Neural cell (in vitro differentiated cells): ENCODE measurements around the gene MICU1. TPM values are rescaled to one million over a fixed set of nuclear protein-coding genes. Genes with fewer than 3 reads are reported as not detected.

Source experiments
- H2AFZ ChIP-seq: fragments of 200-600, 300-800 bp; sonication (generic), shearing (Covaris generic); 2 replicates; pipeline ENCODE4 v1.6.0; 2014; ENCODE audit warnings: low read depth, mild to moderate bottlenecking, antibody characterized with exemption, low read length, moderate library complexity
- H3F3A ChIP-seq: fragments of 200-600 bp; shearing (Covaris generic); 2 replicates; pipeline ENCODE4 v1.6.1; 2016; ENCODE audit warnings: mild to moderate bottlenecking, moderate library complexity, mixed read lengths, antibody characterized with exemption, low read length; ENCODE audit not compliant: insufficient read depth, poor library complexity, severe bottlenecking
- H3K27ac ChIP-seq: fragments of 200-600, 300-800 bp; sonication (generic), shearing (Covaris generic); 2 replicates; pipeline ENCODE4 v1.5.1; 2014; ENCODE audit warnings: mild to moderate bottlenecking, low read length, moderate library complexity
- H3K27me3 ChIP-seq: fragments of 300-800, 200-600 bp; sonication (generic), shearing (Covaris generic); 2 replicates; pipeline ENCODE4 v1.6.0; 2014; ENCODE audit warnings: mild to moderate bottlenecking, low read depth, low read length, moderate library complexity; ENCODE audit not compliant: insufficient read depth
- H3K36me3 ChIP-seq: fragments of 300-800, 200-600 bp; sonication (generic), shearing (Covaris generic); 2 replicates; pipeline ENCODE4 v1.5.1; 2014; ENCODE audit warnings: mild to moderate bottlenecking, antibody characterized with exemption, low read length, moderate library complexity; ENCODE audit not compliant: insufficient read depth
- H3K4me2 ChIP-seq: fragments of 300-800, 200-600 bp; sonication (generic), shearing (Covaris generic); 2 replicates; pipeline ENCODE4 v1.6.0; 2014; ENCODE audit warnings: mild to moderate bottlenecking, low read length
- H3K4me3 ChIP-seq: fragments of 300-800, 200-600 bp; sonication (generic), shearing (Covaris generic); 2 replicates; pipeline ENCODE4 v1.5.1; 2014; ENCODE audit warnings: mild to moderate bottlenecking, low read length, moderate library complexity
- H3K79me2 ChIP-seq: fragments of 200-600 bp; shearing (Covaris generic); replicated peaks from 2 replicates; pipeline ENCODE4 v1.6.0; 2014; ENCODE audit warnings: mild to moderate bottlenecking, low read length, moderate library complexity; ENCODE audit not compliant: insufficient read depth
- H3K9ac ChIP-seq: fragments of 300-800, 200-600 bp; sonication (generic), shearing (Covaris generic); 2 replicates; pipeline ENCODE4 v1.6.1; 2016; ENCODE audit warnings: mild to moderate bottlenecking, low read length, mixed read lengths
- H3K9me2 ChIP-seq: fragments of 200-600 bp; shearing (Covaris generic); 2 replicates; pipeline ENCODE4 v1.6.1; 2016; ENCODE audit warnings: mild to moderate bottlenecking, low read length, mixed read lengths; ENCODE audit not compliant: insufficient read depth
- H3K9me3 ChIP-seq: fragments of 200-600, 300-800 bp; sonication (generic), shearing (Covaris generic); 2 replicates; pipeline ENCODE4 v1.6.1; 2016; ENCODE audit warnings: mild to moderate bottlenecking, mixed run types, low read length, moderate library complexity, mixed read lengths
- H4K20me1 ChIP-seq: fragments of 200-600 bp; shearing (Covaris generic); 2 replicates; pipeline ENCODE4 v1.6.1; 2016; ENCODE audit warnings: mild to moderate bottlenecking, mixed run types; ENCODE audit not compliant: insufficient read depth
- EP300 ChIP-seq: fragments of 450-650 bp; conservative IDR thresholded peaks from 2 replicates; pipeline ENCODE4 v1.6.1; 2014; ENCODE audit warnings: antibody characterized with exemption, mild to moderate bottlenecking, moderate library complexity; ENCODE audit not compliant: poor library complexity, severe bottlenecking
- EZH2 ChIP-seq: fragments of 200-600, 300-800 bp; shearing (Covaris generic), sonication (generic); IDR thresholded peaks from 2 replicates; pipeline ENCODE4 v1.6.1; 2014; ENCODE audit warnings: antibody characterized with exemption, low read length, borderline replicate concordance, mild to moderate bottlenecking; ENCODE audit not compliant: insufficient read depth, poor library complexity, severe bottlenecking
- MXI1 ChIP-seq: fragments of 450-650 bp; conservative IDR thresholded peaks from 2 replicates; pipeline ENCODE4 v1.6.1; 2014; ENCODE audit warnings: antibody characterized with exemption, mild to moderate bottlenecking; ENCODE audit not compliant: poor library complexity, severe bottlenecking
- POLR2AphosphoS5 ChIP-seq: IDR thresholded peaks from 2 replicates; pipeline ENCODE4 v1.6.1; 2012
- RAD21 ChIP-seq: fragments of 450-650 bp; conservative IDR thresholded peaks from 2 replicates; pipeline ENCODE4 v1.6.1; 2014; ENCODE audit warnings: antibody characterized with exemption, mild to moderate bottlenecking, moderate library complexity
- SMC3 ChIP-seq: fragments of 450-650 bp; conservative IDR thresholded peaks from 2 replicates; pipeline ENCODE4 v1.6.1; 2014; ENCODE audit warnings: antibody characterized with exemption, mild to moderate bottlenecking, moderate library complexity; ENCODE audit not compliant: poor library complexity
- TAF1 ChIP-seq: IDR thresholded peaks from 2 replicates; pipeline ENCODE4 v1.6.1; 2012; ENCODE audit warnings: low read depth
- polyA plus RNA-seq: library from polyadenylated mRNA; depleted of rRNA; stranded (reverse); fragments of >200 nt; gene quantifications from 2 replicates; pipeline ENCODE4 v1.2.3, GENCODE V29; 2014
- TF ChIP-seq, protein P1 (sequence below): IDR thresholded peaks from 2 replicates; pipeline ENCODE4 v1.6.1; 2012; ENCODE audit warnings: borderline replicate concordance
- TF ChIP-seq, protein P2 (sequence below): fragments of 450-650 bp; IDR thresholded peaks from 2 replicates; pipeline ENCODE4 v1.5.1; 2014; ENCODE audit warnings: antibody characterized with exemption, mild to moderate bottlenecking, moderate library complexity; ENCODE audit not compliant: poor library complexity, severe bottlenecking

The MICU1 gene
- polyA plus RNA-seq, 1 donor from 2014 or later: 86.0 TPM

DNA sequence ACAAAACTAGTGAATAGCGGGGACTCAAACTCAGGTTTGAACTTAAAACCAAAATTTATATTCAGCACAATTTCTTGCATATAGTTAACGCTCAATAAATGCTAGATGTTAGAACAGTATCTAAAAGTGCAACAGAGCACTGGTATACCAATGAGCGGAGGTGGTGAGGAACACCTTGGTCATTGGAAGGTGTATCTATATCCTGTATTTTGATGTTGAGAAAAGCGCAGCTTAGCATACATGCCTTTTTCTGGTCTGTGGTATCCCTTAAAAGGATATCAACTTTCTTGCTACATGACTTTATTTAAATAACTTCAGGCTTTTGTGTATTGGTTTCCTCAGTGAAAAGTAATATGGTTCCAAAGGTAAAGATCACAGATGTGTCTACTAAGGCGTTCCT, 237.8 kb downstream of the MICU1 start:
- no peak overlapping the region for H3K4me2 ChIP-seq
- H3F3A ChIP-seq: no peaks in the 10 kb centered on the region
- no peaks in the 10 kb centered on the region for H3K79me2 ChIP-seq

DNA sequence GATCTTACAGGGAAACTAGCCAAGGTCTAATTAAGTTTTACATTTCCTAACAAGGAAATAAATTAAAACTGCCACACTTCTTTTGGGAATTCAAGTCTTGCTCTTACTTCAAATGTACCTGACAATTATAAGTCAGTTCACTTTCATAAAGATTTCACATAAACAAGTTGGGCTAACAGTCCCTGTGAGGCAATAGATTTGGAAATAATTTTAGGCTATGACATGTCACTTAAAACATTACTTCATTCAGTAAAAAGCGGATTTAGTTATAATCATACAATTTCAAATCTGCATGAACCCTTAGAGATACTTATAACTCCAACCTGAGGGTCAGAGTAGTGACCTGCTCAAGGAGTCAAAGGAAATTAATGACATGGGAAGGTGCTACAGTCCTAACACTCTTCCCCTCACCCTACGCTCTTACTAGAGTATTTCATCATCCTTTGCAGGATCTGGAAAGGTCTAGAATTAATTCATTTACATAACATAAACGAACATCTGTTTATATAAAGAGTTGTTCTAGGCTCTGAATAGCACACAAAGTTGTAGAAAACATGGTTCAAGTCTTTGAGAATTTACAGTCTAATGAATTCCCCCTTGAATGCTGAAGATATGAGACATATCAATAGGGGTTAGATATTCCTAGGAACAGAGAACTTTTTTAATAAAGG, 238.8 kb downstream of the MICU1 start:
- no peak overlapping the region for H2AFZ ChIP-seq
- no peaks in the 10 kb centered on the region for H3K9me2 ChIP-seq
- H3K27me3 ChIP-seq: no peaks in the 10 kb centered on the region
- no peaks in the 10 kb centered on the region for H3F3A ChIP-seq
- no peak overlapping the region for H3K4me2 ChIP-seq
- H3K27ac ChIP-seq: no peak overlapping the region
- H3K79me2 ChIP-seq: no peaks in the 10 kb centered on the region
- no peaks in the 10 kb centered on the region for H3K36me3 ChIP-seq
- H3K9ac ChIP-seq: no peak overlapping the region
- H3K4me3 ChIP-seq: no peak overlapping the region
- TF ChIP-seq SMC3 (no peak), TAF1 (no peak), EP300 (no peak), POLR2AphosphoS5 (no peak), EZH2 (no peak), MXI1 (no peak), RAD21 (no peak)
- TF ChIP-seq, protein P1, sequence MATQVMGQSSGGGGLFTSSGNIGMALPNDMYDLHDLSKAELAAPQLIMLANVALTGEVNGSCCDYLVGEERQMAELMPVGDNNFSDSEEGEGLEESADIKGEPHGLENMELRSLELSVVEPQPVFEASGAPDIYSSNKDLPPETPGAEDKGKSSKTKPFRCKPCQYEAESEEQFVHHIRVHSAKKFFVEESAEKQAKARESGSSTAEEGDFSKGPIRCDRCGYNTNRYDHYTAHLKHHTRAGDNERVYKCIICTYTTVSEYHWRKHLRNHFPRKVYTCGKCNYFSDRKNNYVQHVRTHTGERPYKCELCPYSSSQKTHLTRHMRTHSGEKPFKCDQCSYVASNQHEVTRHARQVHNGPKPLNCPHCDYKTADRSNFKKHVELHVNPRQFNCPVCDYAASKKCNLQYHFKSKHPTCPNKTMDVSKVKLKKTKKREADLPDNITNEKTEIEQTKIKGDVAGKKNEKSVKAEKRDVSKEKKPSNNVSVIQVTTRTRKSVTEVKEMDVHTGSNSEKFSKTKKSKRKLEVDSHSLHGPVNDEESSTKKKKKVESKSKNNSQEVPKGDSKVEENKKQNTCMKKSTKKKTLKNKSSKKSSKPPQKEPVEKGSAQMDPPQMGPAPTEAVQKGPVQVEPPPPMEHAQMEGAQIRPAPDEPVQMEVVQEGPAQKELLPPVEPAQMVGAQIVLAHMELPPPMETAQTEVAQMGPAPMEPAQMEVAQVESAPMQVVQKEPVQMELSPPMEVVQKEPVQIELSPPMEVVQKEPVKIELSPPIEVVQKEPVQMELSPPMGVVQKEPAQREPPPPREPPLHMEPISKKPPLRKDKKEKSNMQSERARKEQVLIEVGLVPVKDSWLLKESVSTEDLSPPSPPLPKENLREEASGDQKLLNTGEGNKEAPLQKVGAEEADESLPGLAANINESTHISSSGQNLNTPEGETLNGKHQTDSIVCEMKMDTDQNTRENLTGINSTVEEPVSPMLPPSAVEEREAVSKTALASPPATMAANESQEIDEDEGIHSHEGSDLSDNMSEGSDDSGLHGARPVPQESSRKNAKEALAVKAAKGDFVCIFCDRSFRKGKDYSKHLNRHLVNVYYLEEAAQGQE: no peak
- TF ChIP-seq, protein P2, sequence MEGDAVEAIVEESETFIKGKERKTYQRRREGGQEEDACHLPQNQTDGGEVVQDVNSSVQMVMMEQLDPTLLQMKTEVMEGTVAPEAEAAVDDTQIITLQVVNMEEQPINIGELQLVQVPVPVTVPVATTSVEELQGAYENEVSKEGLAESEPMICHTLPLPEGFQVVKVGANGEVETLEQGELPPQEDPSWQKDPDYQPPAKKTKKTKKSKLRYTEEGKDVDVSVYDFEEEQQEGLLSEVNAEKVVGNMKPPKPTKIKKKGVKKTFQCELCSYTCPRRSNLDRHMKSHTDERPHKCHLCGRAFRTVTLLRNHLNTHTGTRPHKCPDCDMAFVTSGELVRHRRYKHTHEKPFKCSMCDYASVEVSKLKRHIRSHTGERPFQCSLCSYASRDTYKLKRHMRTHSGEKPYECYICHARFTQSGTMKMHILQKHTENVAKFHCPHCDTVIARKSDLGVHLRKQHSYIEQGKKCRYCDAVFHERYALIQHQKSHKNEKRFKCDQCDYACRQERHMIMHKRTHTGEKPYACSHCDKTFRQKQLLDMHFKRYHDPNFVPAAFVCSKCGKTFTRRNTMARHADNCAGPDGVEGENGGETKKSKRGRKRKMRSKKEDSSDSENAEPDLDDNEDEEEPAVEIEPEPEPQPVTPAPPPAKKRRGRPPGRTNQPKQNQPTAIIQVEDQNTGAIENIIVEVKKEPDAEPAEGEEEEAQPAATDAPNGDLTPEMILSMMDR: no peak
- H3K9me3 ChIP-seq: no peaks in the 10 kb centered on the region
- H4K20me1 ChIP-seq: no peaks in the 10 kb centered on the region

More for the DNA sequence above, 237.8 kb downstream of the MICU1 start:
- Histone ChIP-seq H4K20me1 (no peaks in the 10 kb centered on the region), H3K9me2 (no peaks in the 10 kb centered on the region), H3K4me3 (no peak overlapping the region), H3K36me3 (no peaks in the 10 kb centered on the region), H3K9ac (no peak overlapping the region), H3K9me3 (no peaks in the 10 kb centered on the region), H2AFZ (no peak overlapping the region), H3K27ac (no peak overlapping the region), H3K27me3 (no peaks in the 10 kb centered on the region)
- TF ChIP-seq RAD21 (no peak), EP300 (no peak), EZH2 (no peak), POLR2AphosphoS5 (no peak), MXI1 (no peak), TAF1 (no peak), SMC3 (no peak)
- TF ChIP-seq, protein P2: no peak
- TF ChIP-seq, protein P1: no peak
